ENCODE results near the gene DENND1A. TPM values are rescaled to one million over a fixed set of nuclear protein-coding genes. Genes with fewer than 3 reads are reported as not detected.

DENND1A gene
- total RNA-seq, 1 donor: 35.6 TPM

DNA sequence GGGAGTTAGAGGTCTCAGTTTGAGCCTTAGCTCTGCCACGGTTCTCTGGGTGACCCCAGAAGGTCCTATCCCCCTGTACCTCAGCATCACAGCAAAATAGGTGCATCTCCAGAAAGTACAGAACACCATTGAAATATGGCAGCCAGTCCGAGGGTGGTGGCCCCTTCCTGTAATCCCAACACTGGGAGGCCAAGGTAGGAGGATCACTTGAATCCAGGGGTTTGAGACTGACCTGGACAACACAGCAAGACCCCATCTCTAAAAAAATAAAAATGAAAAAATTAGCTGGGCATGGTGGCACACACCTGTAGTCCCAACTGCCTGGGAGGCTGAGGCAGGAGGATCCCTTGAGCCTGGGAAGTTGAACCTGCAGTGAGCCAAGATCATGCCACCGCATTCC, 580.9 kb downstream of the DENND1A start:
- Histone ChIP-seq H3K4me3 (ENCODE audit: low read length) (no peak overlapping the region), H3K27me3 (ENCODE audit: insufficient read depth, low read length) (no peaks in the 10 kb centered on the region), H3K9me3 (ENCODE audit: low read depth, low read length) (no peaks in the 10 kb centered on the region), H3K4me1 (ENCODE audit: insufficient read depth, low read length) (peaks cover 10% of the 10 kb centered on the region)

GRCh38 chr9:123348317-123348992, 581.5 kb downstream of the DENND1A start:
- H3K4me3 ChIP-seq (ENCODE audit: low read length): no peak overlapping the region
- H3K4me1 ChIP-seq (ENCODE audit: insufficient read depth, low read length): peaks cover 11% of the 10 kb centered on the region
- H3K27me3 ChIP-seq (ENCODE audit: insufficient read depth, low read length): no peaks in the 10 kb centered on the region
- H3K9me3 ChIP-seq (ENCODE audit: low read depth, low read length): no peaks in the 10 kb centered on the region

GRCh38 chr9:123347289-123348060, 582.5 kb downstream of the DENND1A start:
- H3K27me3 ChIP-seq (ENCODE audit: insufficient read depth, low read length): no peaks in the 10 kb centered on the region
- no peak overlapping the region for H3K4me3 ChIP-seq (ENCODE audit: low read length)
- H3K4me1 ChIP-seq (ENCODE audit: insufficient read depth, low read length): peaks cover 20% of the 10 kb centered on the region
- H3K9me3 ChIP-seq (ENCODE audit: low read depth, low read length): no peaks in the 10 kb centered on the region

DNA sequence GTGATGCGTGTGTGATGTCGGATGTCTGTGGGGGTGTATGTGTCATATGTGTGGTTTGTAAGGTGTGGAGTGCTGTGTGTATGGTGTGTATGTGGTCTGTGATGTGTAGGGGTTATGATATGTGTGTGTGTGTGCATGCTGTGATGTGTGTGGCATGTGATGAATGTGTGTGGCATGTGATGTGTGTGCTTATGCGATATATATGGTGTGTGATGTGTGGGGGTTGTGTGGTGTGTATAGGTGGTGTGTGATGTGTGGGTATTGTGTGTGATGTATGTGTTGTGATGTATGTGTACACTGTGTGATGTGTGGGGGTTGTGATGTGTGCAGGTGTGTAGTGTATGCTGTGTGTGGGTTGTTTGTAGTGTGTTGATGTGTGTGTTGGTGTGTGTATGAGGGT, 583.1 kb downstream of the DENND1A start:
- Histone ChIP-seq H3K27me3 (ENCODE audit: insufficient read depth, low read length) (no peaks in the 10 kb centered on the region), H3K9me3 (ENCODE audit: low read depth, low read length) (no peaks in the 10 kb centered on the region), H3K4me3 (ENCODE audit: low read length) (no peak overlapping the region), H3K4me1 (ENCODE audit: insufficient read depth, low read length) (peaks cover 27% of the 10 kb centered on the region)

- Histone ChIP-seq H3K4me3 (ENCODE audit: low read length) (no peak overlapping the region), H3K9me3 (ENCODE audit: low read depth, low read length) (no peaks in the 10 kb centered on the region), H3K27me3 (ENCODE audit: insufficient read depth, low read length) (no peaks in the 10 kb centered on the region), H3K4me1 (ENCODE audit: insufficient read depth, low read length) (peaks cover 34% of the 10 kb centered on the region)
Observed at GRCh38 chr9:123346026-123346425, 583.9 kb downstream of the DENND1A start.

- H3K4me1 ChIP-seq (ENCODE audit: insufficient read depth, low read length): peaks cover 39% of the 10 kb centered on the region
- no peaks in the 10 kb centered on the region for H3K27me3 ChIP-seq (ENCODE audit: insufficient read depth, low read length)
- no peaks in the 10 kb centered on the region for H3K9me3 ChIP-seq (ENCODE audit: low read depth, low read length)
- H3K4me3 ChIP-seq (ENCODE audit: low read length): no peak overlapping the region
Observed at GRCh38 chr9:123345567-123345955, 584.4 kb downstream of the DENND1A start.

- H3K9me3 ChIP-seq (ENCODE audit: low read depth, low read length): no peaks in the 10 kb centered on the region
Observed at GRCh38 chr9:123344192-123344949, 585.6 kb downstream of the DENND1A start.

GRCh38 chr9:123343443-123344191, 586.3 kb downstream of the DENND1A start:
- Histone ChIP-seq H3K9me3 (ENCODE audit: low read depth, low read length) (no peaks in the 10 kb centered on the region), H3K27me3 (ENCODE audit: insufficient read depth, low read length) (no peaks in the 10 kb centered on the region), H3K4me3 (ENCODE audit: low read length) (no peak overlapping the region), H3K4me1 (ENCODE audit: insufficient read depth, low read length) (peaks cover 58% of the 10 kb centered on the region)

More at GRCh38 chr9:123344192-123344949, 585.6 kb downstream of the DENND1A start:
- Histone ChIP-seq H3K27me3 (ENCODE audit: insufficient read depth, low read length) (no peaks in the 10 kb centered on the region), H3K4me3 (ENCODE audit: low read length) (no peak overlapping the region), H3K4me1 (ENCODE audit: insufficient read depth, low read length) (peaks cover 51% of the 10 kb centered on the region)

- Histone ChIP-seq H3K4me3 (ENCODE audit: low read length) (no peak overlapping the region), H3K27me3 (ENCODE audit: insufficient read depth, low read length) (no peaks in the 10 kb centered on the region), H3K9me3 (ENCODE audit: low read depth, low read length) (no peaks in the 10 kb centered on the region), H3K4me1 (ENCODE audit: insufficient read depth, low read length) (peaks cover 67% of the 10 kb centered on the region)
Observed at GRCh38 chr9:123342247-123342646, 587.7 kb downstream of the DENND1A start.

DNA sequence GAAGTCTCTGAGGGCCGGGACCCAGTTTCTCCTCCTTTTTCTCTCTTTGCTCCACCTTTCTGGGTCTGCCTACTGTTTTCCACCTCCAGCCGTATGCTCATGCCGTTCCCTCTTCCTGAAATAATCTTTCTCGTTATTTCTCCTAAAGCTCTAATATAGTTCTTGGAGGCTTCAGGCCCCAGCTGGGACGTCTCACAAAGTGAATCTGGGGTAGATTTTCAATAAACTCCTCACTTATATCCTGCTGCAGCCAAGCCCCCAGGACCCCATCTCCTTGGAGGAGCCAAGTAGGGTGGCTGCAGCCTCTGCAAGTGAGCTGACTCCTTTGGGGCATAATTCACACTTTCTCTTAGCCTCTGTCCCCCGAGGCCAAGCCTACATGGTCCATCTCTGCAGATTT, 588.1 kb downstream of the DENND1A start:
- Histone ChIP-seq H3K9me3 (ENCODE audit: low read depth, low read length) (no peaks in the 10 kb centered on the region), H3K4me1 (ENCODE audit: insufficient read depth, low read length) (peaks cover 70% of the 10 kb centered on the region), H3K27me3 (ENCODE audit: insufficient read depth, low read length) (no peaks in the 10 kb centered on the region), H3K4me3 (ENCODE audit: low read length) (no peak overlapping the region)

DNA sequence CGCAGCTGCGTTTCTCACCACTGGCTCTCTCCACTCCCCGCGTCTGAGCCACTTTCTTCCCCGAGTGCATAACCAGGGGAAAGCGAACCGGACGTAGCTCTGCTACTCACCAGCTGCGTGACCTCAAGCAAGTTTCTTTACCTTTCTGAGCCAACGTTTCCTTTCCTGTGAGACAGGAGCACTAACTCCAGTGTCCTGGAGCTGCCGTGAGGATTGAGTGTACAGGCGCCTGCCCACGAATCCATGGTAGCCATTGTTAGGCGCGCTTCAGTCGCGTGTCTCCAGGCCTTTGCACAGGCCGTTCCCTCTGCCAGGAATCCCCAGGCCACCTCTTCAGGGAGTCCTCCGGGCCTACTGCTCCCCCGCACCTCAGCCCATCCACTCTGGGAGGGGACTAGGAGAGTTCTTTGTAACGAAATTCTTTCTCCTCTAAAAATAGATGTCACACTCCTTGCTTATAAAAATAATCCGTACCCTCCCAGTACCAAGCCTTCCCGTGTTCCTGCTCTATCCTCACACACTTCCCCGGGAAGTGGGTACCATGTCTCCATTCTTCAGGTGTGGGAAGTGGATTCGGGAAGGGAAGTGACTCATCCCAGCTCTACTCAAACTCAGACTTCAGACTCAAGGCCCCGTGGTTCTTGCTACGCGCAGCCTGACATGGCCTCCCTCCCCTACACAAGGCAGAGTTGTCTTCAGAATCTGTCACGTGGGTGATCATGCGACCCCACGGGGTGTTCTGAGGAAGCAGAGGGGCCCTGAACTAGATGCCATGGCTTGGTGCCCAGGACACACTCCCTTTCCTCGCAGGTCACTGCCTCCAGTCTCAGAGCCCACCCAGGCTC, 590.0 kb downstream of the DENND1A start:
- H3K4me3 ChIP-seq (ENCODE audit: low read length): peak overlapping the region; percentile 3
- peaks cover 77% of the 10 kb centered on the region for H3K4me1 ChIP-seq (ENCODE audit: insufficient read depth, low read length)
- no peaks in the 10 kb centered on the region for H3K27me3 ChIP-seq (ENCODE audit: insufficient read depth, low read length)
- no peaks in the 10 kb centered on the region for H3K9me3 ChIP-seq (ENCODE audit: low read depth, low read length)

DNA sequence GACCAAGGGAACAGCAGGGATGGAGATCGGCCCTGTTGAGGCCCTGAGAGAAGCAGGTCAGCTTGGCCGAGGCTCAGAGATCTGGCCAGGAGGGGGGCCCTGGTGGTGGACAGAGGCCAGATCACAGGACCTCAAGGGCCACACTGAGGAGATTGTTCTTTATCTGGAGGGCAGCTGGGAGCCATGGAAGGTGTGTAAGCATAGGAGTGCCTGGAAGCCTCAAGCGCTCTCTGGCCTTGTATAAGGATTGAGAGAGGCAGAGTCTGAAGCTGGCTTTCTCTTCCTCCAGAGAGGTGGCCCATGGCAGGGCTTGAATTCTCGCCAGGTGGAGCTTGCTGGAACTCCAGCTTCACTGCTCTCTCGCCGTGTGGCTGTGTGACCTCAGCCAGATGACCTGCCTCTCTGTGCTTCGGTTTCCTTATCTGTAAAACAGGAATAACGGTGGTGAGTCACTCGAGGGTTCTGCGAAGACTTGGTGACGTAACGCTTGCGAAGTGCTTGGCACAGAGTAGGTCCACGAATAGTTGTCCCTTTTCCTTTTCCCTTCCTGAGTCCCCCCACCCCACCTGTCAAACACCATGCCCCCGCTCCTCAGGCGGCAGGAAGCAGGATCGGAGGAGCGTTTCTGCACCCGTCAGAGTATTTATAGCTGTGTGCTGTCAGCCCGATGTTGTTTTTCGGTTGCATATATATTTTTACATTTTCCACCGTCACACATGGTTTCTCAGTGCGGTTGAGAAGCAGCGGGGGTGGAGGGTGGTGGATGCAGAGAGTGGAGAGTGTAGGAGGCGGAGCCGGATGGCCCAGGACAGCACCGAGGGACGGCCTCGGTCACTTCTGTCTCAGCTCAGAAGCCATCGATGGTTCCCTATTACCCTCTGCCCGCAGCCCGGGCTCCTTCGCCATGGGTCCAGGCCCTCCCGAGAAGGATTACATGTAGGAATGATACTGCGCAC, 590.9 kb downstream of the DENND1A start:
- Histone ChIP-seq H3K4me3 (ENCODE audit: low read length) (peak overlapping the region; percentile 3), H3K9me3 (ENCODE audit: low read depth, low read length) (no peaks in the 10 kb centered on the region), H3K4me1 (ENCODE audit: insufficient read depth, low read length) (peaks cover 71% of the 10 kb centered on the region), H3K27me3 (ENCODE audit: insufficient read depth, low read length) (no peaks in the 10 kb centered on the region)

GRCh38 chr9:123337971-123338370, 592.0 kb downstream of the DENND1A start:
- Histone ChIP-seq H3K4me1 (ENCODE audit: insufficient read depth, low read length) (peaks cover 62% of the 10 kb centered on the region), H3K9me3 (ENCODE audit: low read depth, low read length) (no peaks in the 10 kb centered on the region), H3K27me3 (ENCODE audit: insufficient read depth, low read length) (no peaks in the 10 kb centered on the region), H3K4me3 (ENCODE audit: low read length) (no peak overlapping the region)
